HG03064 (cell line): ENCODE data around the gene FOXN3.
A peak's percentile ranks its signal among the peaks of the same experiment; 100 is the strongest.

ENCODE experiments used
- ATAC-seq: cut with Tn5 transposase; IDR thresholded peaks from one replicate; pipeline ENCODE4 v1.9.1; 2021; ENCODE audit warnings: low read depth; ENCODE audit not compliant: unreplicated experiment

Gene FOXN3

DNA sequence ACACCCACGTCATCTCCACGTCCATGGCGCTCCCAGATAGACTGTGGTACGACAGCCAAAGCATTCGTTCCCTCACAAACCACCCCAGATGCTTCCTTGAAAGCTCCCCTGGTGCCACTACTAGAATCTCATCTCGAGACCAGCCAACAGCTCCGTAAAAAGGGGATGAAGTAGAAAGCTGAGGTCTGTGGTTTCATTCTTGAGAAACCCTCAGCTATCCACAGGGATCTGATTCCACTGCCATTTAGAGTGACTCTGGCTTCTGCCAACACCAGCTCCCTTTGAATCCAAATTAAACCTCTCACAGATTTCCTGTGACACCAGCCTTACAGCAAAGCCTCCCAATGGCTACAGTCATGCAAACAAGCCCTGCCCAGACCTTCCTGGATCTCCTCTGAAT lies 18.5 kb upstream of the FOXN3 start:
- no peak for ATAC-seq

DNA sequence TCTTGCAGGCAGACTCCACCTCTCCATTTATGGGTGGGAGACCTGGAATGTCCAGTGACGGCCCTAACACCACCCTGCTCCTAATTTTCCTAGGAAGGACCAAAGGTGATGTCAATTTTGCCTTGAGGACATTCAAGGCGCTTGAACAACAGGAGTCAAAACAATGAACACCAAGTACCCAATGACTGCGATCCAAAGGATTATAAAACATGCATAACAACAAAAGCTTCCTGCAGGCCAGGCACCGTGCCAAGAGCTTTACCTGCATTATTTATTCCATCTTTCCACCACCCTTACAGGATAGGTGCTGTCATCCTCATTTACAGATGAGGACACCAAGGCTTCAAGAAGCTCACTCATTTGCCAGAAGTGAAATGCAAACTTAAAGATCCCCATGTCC lies 15.2 kb upstream of the FOXN3 start:
- ATAC-seq, result no peak

DNA sequence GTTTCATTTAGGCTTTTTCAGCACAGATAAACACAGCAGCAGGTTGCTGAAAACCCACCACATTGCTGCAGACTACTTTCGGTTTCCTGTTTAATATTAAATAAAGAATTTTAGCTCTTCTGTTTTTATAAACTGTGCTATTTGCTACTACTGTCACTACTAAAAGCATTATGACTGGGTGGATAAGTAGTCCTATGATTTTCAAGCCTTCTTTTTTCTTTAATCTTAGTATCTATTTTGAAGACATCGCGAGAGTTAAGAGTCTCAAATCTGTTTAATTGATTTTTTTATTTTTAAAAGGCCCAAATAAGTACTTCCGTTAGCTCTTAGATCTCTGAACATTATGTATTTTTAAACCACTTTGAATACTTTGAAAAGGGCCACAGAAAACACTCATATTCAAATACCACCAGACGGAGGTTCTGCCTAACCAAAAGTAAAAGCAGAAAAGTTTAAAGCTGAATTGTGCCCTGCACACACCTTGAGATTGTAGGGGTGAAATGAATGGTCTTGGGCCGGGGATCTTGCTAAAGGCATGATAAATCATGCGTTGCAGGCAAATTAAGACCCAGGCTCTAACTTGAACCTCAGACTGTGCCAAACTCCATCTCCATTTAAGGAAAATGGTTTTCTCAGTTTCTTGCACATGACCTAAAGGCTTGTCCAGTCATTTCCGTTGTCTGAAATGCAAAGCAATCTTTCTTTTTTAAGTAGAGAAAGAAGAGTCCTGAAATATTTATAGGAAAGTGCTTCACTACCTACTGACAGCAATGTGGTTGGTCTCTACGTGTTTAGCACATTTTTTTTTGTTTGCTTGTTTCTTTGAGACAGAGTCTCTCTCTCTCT lies 13.6 kb upstream of the FOXN3 start:
- peak; percentile 85 for ATAC-seq

GRCh38 chr14:89429199-89430181 lies 12.5 kb upstream of the FOXN3 start:
- ATAC-seq, result no peak

GRCh38 chr14:89428546-89429198 lies 11.6 kb upstream of the FOXN3 start:
- ATAC-seq, result no peak

DNA sequence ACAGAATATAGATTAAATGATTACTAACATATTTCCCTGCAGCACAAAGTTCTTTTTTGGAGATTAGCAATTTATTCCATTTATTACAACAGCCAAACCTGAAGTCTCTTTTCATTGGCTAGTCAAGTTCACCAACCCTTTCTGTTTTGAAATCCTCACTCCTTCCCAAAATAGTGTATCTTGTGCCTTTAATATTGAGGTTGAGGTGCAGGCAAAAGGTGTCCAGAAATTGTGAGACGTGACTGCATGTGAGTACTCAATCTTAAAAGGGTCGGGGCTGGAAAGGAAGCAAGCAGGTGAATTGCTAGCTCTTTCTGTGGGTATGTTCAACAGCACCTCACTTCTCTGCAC lies 11.1 kb upstream of the FOXN3 start:
- ATAC-seq, result no peak

GRCh38 chr14:89427426-89428172 lies 10.6 kb upstream of the FOXN3 start:
- ATAC-seq, result no peak

DNA sequence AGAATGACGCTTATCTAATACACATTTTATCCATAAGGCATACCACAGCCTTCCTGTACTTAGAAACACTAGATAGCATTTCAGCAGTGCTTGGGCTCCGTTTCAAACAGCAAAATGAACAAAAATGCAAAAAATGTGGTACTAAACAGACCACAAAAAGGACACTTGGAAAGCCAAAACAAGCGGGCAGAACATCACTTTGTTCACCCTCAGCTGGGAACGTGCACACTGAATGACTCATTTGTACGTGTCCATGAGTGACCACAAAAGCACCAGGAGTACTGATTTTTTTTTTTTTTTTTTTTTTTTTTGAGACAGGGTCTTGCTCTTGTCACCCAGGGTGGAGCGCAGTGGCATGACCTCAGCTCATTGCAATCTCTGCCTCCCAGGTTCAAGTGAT lies 8.9 kb upstream of the FOXN3 start:
- ATAC-seq, result no peak

- no peak for ATAC-seq
Observed at GRCh38 chr14:89424241-89424640, 7.2 kb upstream of the FOXN3 start.

GRCh38 chr14:89422952-89423345 lies 5.9 kb upstream of the FOXN3 start:
- no peak for ATAC-seq

GRCh38 chr14:89422181-89422951 lies 5.3 kb upstream of the FOXN3 start:
- ATAC-seq, result no peak

GRCh38 chr14:89420502-89420901 lies 3.5 kb upstream of the FOXN3 start:
- no peak for ATAC-seq

GRCh38 chr14:89419973-89420482 lies 3.0 kb upstream of the FOXN3 start:
- ATAC-seq, result no peak

- no peak for ATAC-seq
Observed at GRCh38 chr14:89418976-89419375, 1.9 kb upstream of the FOXN3 start.

DNA sequence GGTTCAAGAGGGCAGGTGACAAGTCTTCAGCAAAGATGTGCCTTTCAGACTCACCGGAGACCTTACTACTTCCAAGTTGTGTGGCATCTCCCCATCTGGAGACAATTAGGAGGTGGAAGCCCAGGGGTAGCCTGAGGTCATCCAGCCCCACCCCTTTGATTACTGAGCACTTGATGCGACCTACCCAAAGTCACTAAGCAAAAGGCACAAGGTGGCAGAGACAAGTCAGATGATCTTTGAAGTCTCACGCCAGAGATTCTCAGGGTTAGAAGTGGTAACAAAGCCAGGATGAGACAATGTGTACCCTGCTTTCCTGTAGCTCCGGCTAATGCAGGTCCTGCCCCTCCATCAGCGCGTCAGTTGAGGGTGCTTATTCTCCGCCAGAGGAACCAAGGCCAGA lies 1.4 kb upstream of the FOXN3 start:
- ATAC-seq, result no peak

- ATAC-seq, result peak; percentile 51
Observed at GRCh38 chr14:89417465-89418225, 612 bp upstream of the FOXN3 start.

GRCh38 chr14:89416002-89416995 lies 734 bp downstream of the FOXN3 start:
- peak; percentile 69 for ATAC-seq

DNA sequence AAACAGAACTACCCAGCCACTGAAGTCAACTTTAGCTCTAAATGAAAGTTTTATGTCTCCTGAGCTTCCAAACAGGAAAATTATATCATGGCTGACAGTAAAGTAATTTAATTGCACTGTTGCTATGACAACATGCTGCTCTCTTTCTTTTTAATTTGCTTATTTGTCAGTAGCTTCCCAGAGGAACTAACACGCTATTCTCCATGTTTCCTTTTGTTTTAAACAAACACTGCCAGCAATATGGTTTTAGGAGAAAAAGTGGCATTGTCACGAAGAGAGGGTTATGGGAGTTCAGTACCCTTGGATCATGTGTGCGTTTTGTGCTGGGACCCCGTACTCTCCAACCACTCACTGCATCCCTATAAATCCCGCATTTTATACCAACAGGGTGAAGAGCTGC lies 1.9 kb downstream of the FOXN3 start:
- ATAC-seq, result no peak
